Sigmoid colon (tissue), 4 donors: ENCODE results near the gene PMAIP1.

Source experiments
- EP300 ChIP-seq, 4 donors: sonication (generic); formaldehyde crosslinking; IDR thresholded peaks; one replicate each; pipeline ENCODE4 v1.6.1; 2017; ENCODE audit warnings: antibody characterized with exemption in 4 of 4
- TF ChIP-seq, protein P1 (sequence below), 4 experiments: fragments of 450-650 bp in 3 of 4; fragments of 200-600 bp in 1 of 4; IDR thresholded peaks; one replicate each; pipeline ENCODE4 v1.5.1; 2016 to 2019; ENCODE audit warnings: antibody characterized with exemption in 4 of 4, mild to moderate bottlenecking in 3 of 4, moderate library complexity in 2 of 4

DNA sequence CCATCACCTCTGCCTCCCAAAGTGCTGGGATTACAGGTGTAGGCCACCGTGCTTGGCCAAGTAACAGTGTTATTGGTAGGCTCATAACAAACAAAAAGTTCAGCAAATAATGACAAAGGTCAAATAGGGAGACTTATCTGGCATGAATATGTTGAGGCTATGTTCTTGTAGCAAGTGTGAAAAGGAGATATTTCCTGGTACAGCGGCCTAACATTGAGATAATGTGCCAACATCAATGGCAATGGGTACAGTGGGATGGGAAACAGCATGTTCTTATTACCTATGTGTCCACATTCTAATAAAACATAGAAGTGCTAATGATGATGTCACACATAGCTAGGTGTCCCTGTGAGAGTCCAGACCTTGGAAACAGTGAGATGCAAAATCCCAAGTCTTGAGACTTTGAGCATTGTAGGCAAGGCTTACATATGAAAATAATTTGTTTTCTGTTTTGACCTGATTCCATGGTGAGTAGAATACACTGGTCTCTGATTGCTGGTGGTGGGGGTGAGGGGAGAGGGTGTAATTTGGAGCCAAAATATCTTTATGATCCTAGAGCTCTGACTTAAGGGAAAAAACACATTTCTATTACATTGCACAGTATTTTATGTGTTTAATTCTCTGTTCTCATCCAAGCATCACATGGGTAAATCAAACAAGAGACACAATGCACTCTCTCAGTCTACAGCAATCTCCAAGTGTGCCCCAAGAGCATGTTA is 33.1 kb upstream of the PMAIP1 start:
- TF ChIP-seq, protein P1, sequence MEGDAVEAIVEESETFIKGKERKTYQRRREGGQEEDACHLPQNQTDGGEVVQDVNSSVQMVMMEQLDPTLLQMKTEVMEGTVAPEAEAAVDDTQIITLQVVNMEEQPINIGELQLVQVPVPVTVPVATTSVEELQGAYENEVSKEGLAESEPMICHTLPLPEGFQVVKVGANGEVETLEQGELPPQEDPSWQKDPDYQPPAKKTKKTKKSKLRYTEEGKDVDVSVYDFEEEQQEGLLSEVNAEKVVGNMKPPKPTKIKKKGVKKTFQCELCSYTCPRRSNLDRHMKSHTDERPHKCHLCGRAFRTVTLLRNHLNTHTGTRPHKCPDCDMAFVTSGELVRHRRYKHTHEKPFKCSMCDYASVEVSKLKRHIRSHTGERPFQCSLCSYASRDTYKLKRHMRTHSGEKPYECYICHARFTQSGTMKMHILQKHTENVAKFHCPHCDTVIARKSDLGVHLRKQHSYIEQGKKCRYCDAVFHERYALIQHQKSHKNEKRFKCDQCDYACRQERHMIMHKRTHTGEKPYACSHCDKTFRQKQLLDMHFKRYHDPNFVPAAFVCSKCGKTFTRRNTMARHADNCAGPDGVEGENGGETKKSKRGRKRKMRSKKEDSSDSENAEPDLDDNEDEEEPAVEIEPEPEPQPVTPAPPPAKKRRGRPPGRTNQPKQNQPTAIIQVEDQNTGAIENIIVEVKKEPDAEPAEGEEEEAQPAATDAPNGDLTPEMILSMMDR (IDR thresholded peaks at IDR 0.05): no peak
- TF ChIP-seq EP300 (IDR thresholded peaks at IDR 0.05): no peak
